HCT116 (cell line): Measurements from ENCODE around the gene YTHDF1. TPM values are rescaled to one million over a fixed set of nuclear protein-coding genes. Genes with fewer than 3 reads are reported as not detected.

Source experiments
- ATAC-seq: fragments of 200-7000 bp; cut with Tn5 transposase; 2 replicates; pipeline ENCODE4 v1.9.1; 2020; ENCODE audit warnings: mild to moderate bottlenecking, moderate library complexity
- BruUV-seq: library from RNA; stranded (reverse); fragments of 400-500 nt; replicated peaks from 2 replicates; lab custom pipeline; 2021; lab: Mats Ljungman, UMichigan
- CTCF ChIA-PET: fragments of 300-600 bp; sonication (Branson Sonifier 250); formaldehyde crosslinking; loops from one replicate; lab custom pipeline; 2021; ENCODE audit warnings: antibody characterized with exemption; lab: Charles Lee
- POLR2A ChIA-PET: fragments of 300-600, 350-600 bp; sonication (Branson Sonifier 250); formaldehyde crosslinking; loops from one replicate; lab custom pipeline; 2021; ENCODE audit warnings: antibody characterized with exemption; lab: Charles Lee
- RAD21 ChIA-PET, 2 experiments: fragments of 300-600 bp; sonication (Branson Sonifier 250); formaldehyde crosslinking; loops; one replicate each; lab custom pipeline; 2023; ENCODE audit warnings: low total read pairs in 2 of 2; ENCODE audit not compliant: uncharacterized antibody in 2 of 2, unreplicated experiment in 2 of 2, low non-redundant PET in 1 of 2; lab: Charles Lee
- DNase-seq: peaks from one replicate; pipeline ENCODE4 v3.0.0-alpha.2; 2010; ENCODE audit warnings: low read depth, low spot score
- H2AFZ ChIP-seq: fragments of 200-600 bp; shearing (Covaris generic), sonication (generic); 2 replicates; pipeline ENCODE4 v1.6.1; 2017; ENCODE audit warnings: low read depth, mixed run types, mixed read lengths, antibody characterized with exemption, low read length; ENCODE audit not compliant: poor library complexity, severe bottlenecking
- H3K27ac ChIP-seq: 2 replicates; pipeline ENCODE4 v1.5.1; 2012; ENCODE audit warnings: low read depth, low read length
- H3K27me3 ChIP-seq: fragments of 200-600 bp; sonication (generic); 2 replicates; pipeline ENCODE4 v1.6.1; 2016; ENCODE audit warnings: mixed run types, low read length, mixed read lengths; ENCODE audit not compliant: insufficient read depth
- H3K36me3 ChIP-seq, 2 experiments: fragments of 200-500 bp in 1 of 2; fragments of 200-600 bp in 1 of 2; sonication (Bioruptor generic) in 1 of 2; sonication (generic) in 1 of 2; 2 replicates each; pipeline versions ENCODE4 v1.5.1 to v1.6.1; 2014 to 2016; ENCODE audit warnings: low read length in 2 of 2, inconsistent platforms in 1 of 2, mixed read lengths in 1 of 2, mixed run types in 1 of 2; ENCODE audit not compliant: insufficient read depth in 2 of 2, control insufficient read depth in 1 of 2
- H3K4me1 ChIP-seq, 2 experiments: fragments of 200-600 bp in 1 of 2; sonication (generic) in 1 of 2; 2 replicates each; pipeline versions ENCODE4 v1.5.1 to v1.6.1; 2012 to 2017; ENCODE audit warnings: low read length in 2 of 2, inconsistent platforms in 1 of 2, mild to moderate bottlenecking in 1 of 2, mixed read lengths in 1 of 2, mixed run types in 1 of 2, moderate library complexity in 1 of 2; ENCODE audit not compliant: insufficient read depth in 2 of 2, control insufficient read depth in 1 of 2
- H3K4me2 ChIP-seq: fragments of 200-600 bp; sonication (generic); 2 replicates; pipeline ENCODE4 v1.6.1; 2017; ENCODE audit warnings: mixed run types, low read length, mixed read lengths
- H3K4me3 ChIP-seq, 2 experiments: fragments of 200-600 bp in 1 of 2; sonication (generic) in 1 of 2; replicated peaks in 1 of 2; 2 replicates each; pipeline ENCODE4 v1.5.1; 2011 to 2016; ENCODE audit warnings: low read length in 2 of 2, control low read depth in 1 of 2, low read depth in 1 of 2, mild to moderate bottlenecking in 1 of 2, mixed read lengths in 1 of 2, mixed run types in 1 of 2
- H3K79me2 ChIP-seq: fragments of 200-600 bp; sonication (generic); 2 replicates; pipeline ENCODE4 v1.6.1; 2017; ENCODE audit warnings: mild to moderate bottlenecking, mixed run types, low read length, moderate library complexity, mixed read lengths; ENCODE audit not compliant: insufficient read depth
- H3K9ac ChIP-seq: fragments of 200-600 bp; sonication (generic); 2 replicates; pipeline ENCODE4 v1.6.1; 2016; ENCODE audit warnings: low read length, mixed read lengths
- H3K9me2 ChIP-seq: fragments of 200-600 bp; sonication (generic), shearing (Covaris generic); 2 replicates; pipeline ENCODE4 v1.6.1; 2017; ENCODE audit warnings: mixed run types, mild to moderate bottlenecking, moderate library complexity; ENCODE audit not compliant: insufficient read depth
- H3K9me3 ChIP-seq, 2 experiments: fragments of 200-500 bp in 1 of 2; fragments of 200-600 bp in 1 of 2; sonication (Bioruptor generic) in 1 of 2; sonication (generic) in 1 of 2; 2 replicates each; pipeline ENCODE4 v1.6.1; 2014 to 2017; ENCODE audit warnings: low read length in 2 of 2, mixed read lengths in 2 of 2, inconsistent platforms in 1 of 2, low read depth in 1 of 2, mild to moderate bottlenecking in 1 of 2, mixed run types in 1 of 2, moderate library complexity in 1 of 2; ENCODE audit not compliant: control insufficient read depth in 1 of 2, insufficient read depth in 1 of 2
- H4K20me1 ChIP-seq: fragments of 200-600 bp; sonication (generic), shearing (Covaris generic); 2 replicates; pipeline ENCODE4 v1.6.1; 2017; ENCODE audit warnings: mixed run types, mild to moderate bottlenecking, moderate library complexity; ENCODE audit not compliant: insufficient read depth
- ATF3 ChIP-seq: IDR thresholded peaks from 2 replicates; pipeline ENCODE4 v1.6.1; 2012
- CBX3 ChIP-seq: IDR thresholded peaks from 2 replicates; pipeline ENCODE4 v1.6.1; 2012; ENCODE audit warnings: low read depth
- CEBPB ChIP-seq: IDR thresholded peaks from 2 replicates; pipeline ENCODE4 v1.6.1; 2012; ENCODE audit warnings: low read depth
- CTCF ChIP-seq, 3 experiments: fragments of 200-600 bp in 1 of 3; sonication (generic) in 1 of 3; IDR thresholded peaks in 2 of 3; conservative IDR thresholded peaks in 1 of 3; 2 replicates each; pipeline ENCODE4 v1.5.1; 2012 to 2017; ENCODE audit warnings: low read depth in 2 of 3, low read length in 2 of 3, antibody characterized with exemption in 1 of 3, borderline replicate concordance in 1 of 3, control low read depth in 1 of 3, mild to moderate bottlenecking in 1 of 3, mixed read lengths in 1 of 3, mixed run types in 1 of 3, moderate library complexity in 1 of 3; ENCODE audit not compliant: insufficient read depth in 1 of 3
- EGR1 ChIP-seq: IDR thresholded peaks from 2 replicates; pipeline ENCODE4 v1.6.1; 2012; ENCODE audit warnings: low read depth
- ELF1 ChIP-seq: IDR thresholded peaks from 2 replicates; pipeline ENCODE4 v1.6.1; 2012; ENCODE audit warnings: low read depth, borderline replicate concordance
- EZH2 ChIP-seq: fragments of 200-600 bp; sonication (generic); IDR thresholded peaks from 2 replicates; pipeline ENCODE4 v1.6.1; 2017; ENCODE audit warnings: antibody characterized with exemption, mixed run types
- EZH2phosphoT487 ChIP-seq: fragments of 200-600 bp; IDR thresholded peaks from 2 replicates; pipeline ENCODE4 v1.6.1; 2018; ENCODE audit warnings: antibody characterized with exemption, borderline replicate concordance
- FOSL1 ChIP-seq: IDR thresholded peaks from 2 replicates; pipeline ENCODE4 v1.6.1; 2012; ENCODE audit warnings: low read depth
- JUND ChIP-seq: IDR thresholded peaks from 2 replicates; pipeline ENCODE4 v1.6.1; 2012
- MAX ChIP-seq: IDR thresholded peaks from 2 replicates; pipeline ENCODE4 v1.6.1; 2012
- POLR2A ChIP-seq: IDR thresholded peaks from 2 replicates; pipeline ENCODE4 v1.7.0; 2011; ENCODE audit warnings: borderline replicate concordance; ENCODE audit not compliant: insufficient read depth, insufficient read length; ENCODE audit errors: extremely low read depth
- POLR2AphosphoS5 ChIP-seq: IDR thresholded peaks from 2 replicates; pipeline ENCODE4 v1.6.1; 2011; ENCODE audit warnings: mild to moderate bottlenecking, low read depth, low read length, moderate library complexity
- RAD21 ChIP-seq: IDR thresholded peaks from 2 replicates; pipeline ENCODE4 v1.6.1; 2012; ENCODE audit warnings: low read depth, mild to moderate bottlenecking
- REST ChIP-seq: IDR thresholded peaks from 2 replicates; pipeline ENCODE4 v1.6.1; 2012; ENCODE audit warnings: low read depth
- TCF7L2 ChIP-seq: IDR thresholded peaks from 2 replicates; pipeline ENCODE4 v1.7.0; 2011; ENCODE audit warnings: borderline replicate concordance, inconsistent platforms; ENCODE audit not compliant: insufficient read depth, insufficient read length; ENCODE audit errors: extremely low read depth
- YY1 ChIP-seq: IDR thresholded peaks from 2 replicates; pipeline ENCODE4 v1.6.1; 2011; ENCODE audit warnings: low read length, low read depth, moderate library complexity, mild to moderate bottlenecking; ENCODE audit not compliant: insufficient replicate concordance; ENCODE audit errors: extremely low read depth
- intact Hi-C: fragments of 100-400 bp; cut with micrococcal nuclease; formaldehyde crosslinking; loops from 2 replicates; pipeline ENCODE4 v1.10.0; 2022
- total RNA-seq: library from RNA; stranded (reverse); gene quantifications from one replicate; pipeline ENCODE4 v1.2.1, GENCODE V29; 2021; ENCODE audit not compliant: unreplicated experiment

YTHDF1 gene
- total RNA-seq, 1 experiment from 2014 or later = 42.8 TPM

GRCh38 chr20:63243604-63244247 lies 27.8 kb upstream of the YTHDF1 start:
- CTCF ChIA-PET = no interaction called here
- Histone ChIP-seq H3K9me2 (no peaks in the 10 kb centered on the region), H3K4me3 (no peak overlapping the region), H3K9me3 (no peaks in the 10 kb centered on the region), H3K36me3 (no peaks in the 10 kb centered on the region), H2AFZ (no peak overlapping the region), H3K4me2 (no peak overlapping the region), H3K27me3 (no peaks in the 10 kb centered on the region), H3K27ac (no peak overlapping the region), H3K4me1 (no peaks in the 10 kb centered on the region; a peak in 1 of 4 replicates), H3K79me2 (no peaks in the 10 kb centered on the region), H4K20me1 (no peaks in the 10 kb centered on the region), H3K9ac (no peak overlapping the region)
- RAD21 ChIA-PET = no interaction called here
- no peak for DNase-seq
- no TSS peak for BruUV-seq
- no peak for TF ChIP-seq EZH2phosphoT487
- no peak for TF ChIP-seq RAD21
- TF ChIP-seq ELF1 = no peak
- no peak for TF ChIP-seq CTCF (IDR thresholded peaks at IDR 0.05 in 2 of 3, conservative IDR thresholded peaks at IDR 0.05 in 1 of 3; ENCODE audit: borderline replicate concordance in 1 of 3, insufficient read depth in 1 of 3, low read depth in 2 of 3, low read length in 2 of 3)
- TF ChIP-seq TCF7L2 = no peak
- TF ChIP-seq YY1 = no peak
- TF ChIP-seq FOSL1 = no peak
- TF ChIP-seq CEBPB = no peak
- TF ChIP-seq JUND = no peak
- no peak for TF ChIP-seq ATF3
- TF ChIP-seq POLR2A = no peak
- no peak for TF ChIP-seq EGR1
- no peak for TF ChIP-seq MAX
- no peak for TF ChIP-seq REST
- no peak for TF ChIP-seq POLR2AphosphoS5
- TF ChIP-seq CBX3 = no peak
- no peak for TF ChIP-seq EZH2
- intact Hi-C loops = no loop called here
- POLR2A ChIA-PET = no interaction called here
- ATAC-seq = no peak
